ENCODE data around the gene ZDHHC3.

The ZDHHC3 gene, protein sequence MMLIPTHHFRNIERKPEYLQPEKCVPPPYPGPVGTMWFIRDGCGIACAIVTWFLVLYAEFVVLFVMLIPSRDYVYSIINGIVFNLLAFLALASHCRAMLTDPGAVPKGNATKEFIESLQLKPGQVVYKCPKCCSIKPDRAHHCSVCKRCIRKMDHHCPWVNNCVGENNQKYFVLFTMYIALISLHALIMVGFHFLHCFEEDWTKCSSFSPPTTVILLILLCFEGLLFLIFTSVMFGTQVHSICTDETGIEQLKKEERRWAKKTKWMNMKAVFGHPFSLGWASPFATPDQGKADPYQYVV

GRCh38 chr3:44976002-44976815, at the start of gene ZDHHC3, which contains the start of gene EXOSC7:
Gene ZDHHC3 (minus strand): TSS chr3:44976174. CDS start chr3:44959436, 16,738 bp downstream.
Gene EXOSC7 (plus strand): TSS chr3:44976244. CDS start chr3:44976278, 34 bp downstream.
- DNase-seq: peak; percentile 88

DNA sequence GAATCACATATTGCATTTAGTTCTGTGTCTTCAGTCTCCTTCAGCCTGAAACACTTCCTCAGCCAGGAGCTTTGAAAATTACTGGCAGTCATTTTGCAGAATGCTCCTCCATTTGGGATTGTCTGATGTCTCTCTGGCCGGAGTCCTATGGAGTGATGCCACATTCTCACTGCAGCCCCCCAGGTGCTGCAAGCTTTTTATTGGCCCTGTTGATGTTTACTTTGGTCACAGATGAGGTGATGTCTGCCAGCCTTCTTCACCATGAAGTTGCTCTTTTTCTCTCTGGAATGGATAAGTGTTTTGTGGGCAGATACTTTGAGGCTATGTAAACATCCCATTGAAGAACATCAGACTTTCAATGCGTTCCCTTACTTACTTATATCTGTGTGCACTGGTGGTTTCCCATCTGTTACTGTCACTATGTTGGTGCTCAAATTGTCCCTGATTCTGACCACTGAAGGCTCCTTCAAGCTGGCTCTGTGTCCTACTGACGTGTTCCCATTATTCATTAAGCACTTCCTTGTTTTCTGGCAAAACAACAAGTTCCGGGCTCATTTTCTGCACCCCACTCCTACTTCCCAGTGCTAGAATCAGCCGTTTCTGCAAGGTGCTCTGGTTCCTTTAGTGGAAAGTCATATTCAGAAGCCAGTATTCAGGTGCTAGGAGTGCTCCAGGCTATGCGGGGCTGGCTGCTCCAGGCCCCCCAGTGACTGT, 48.7 kb upstream of the ZDHHC3 start:
- DNase-seq: no peak

DNA sequence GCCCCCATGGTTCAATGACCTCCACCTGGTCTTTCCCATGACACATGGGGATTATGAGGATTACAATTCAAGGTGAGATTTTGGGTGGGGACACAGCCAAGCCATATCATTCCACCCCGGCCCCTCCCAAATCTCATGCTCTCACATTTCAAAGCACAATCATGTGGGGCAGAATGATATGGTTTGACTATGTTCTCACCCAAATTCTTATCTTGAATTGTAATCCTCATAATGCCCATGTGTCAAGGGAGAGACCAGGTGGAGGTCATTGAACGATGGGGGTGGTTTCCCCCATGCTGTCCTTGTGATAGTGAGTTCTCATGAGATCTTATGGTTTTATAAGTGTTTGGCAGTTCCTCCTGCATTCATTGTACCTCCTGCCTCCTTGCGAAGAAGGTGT, 47.7 kb upstream of the ZDHHC3 start:
- no peak for DNase-seq

DNA sequence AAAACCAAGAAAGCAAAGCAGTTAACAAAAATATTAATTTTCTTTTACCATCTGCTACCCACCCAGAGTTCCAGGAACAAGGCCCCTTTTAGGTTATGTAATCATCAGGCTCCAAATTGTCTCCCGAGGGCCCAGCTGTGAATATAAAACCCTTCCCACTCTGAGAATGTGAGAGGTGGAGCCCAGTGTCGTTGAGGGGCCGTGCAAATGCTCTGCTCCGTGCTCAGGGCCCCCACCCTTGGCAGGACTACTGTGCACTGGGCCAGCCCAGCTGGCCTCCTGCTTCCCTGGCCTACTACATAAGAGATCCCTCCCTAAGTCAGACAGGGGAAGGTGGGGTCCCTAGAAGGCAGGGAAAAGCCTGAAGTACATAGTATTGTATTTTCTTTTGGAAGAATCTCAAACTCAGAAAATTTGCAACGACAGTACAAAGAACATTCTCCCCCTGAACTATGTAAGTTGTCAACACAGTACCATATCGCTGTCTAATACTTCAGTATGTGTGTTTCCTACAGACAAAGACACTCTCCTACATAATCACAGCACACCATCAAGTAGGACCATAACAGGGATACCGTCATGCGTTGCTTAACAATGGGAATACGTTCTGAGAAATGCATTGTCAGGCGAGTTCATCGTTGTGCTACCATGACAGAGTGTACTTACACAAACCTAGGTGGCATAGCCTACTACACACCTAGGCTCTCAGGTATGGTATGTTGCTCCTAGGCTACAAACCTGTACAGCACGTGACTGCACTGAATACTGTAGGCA, 45.7 kb upstream of the ZDHHC3 start:
- DNase-seq: no peak

- DNase-seq: no peak
Measured at GRCh38 chr3:45020534-45020933, 44.6 kb upstream of the ZDHHC3 start.

- DNase-seq: no peak
Measured at GRCh38 chr3:45017821-45018220, 41.8 kb upstream of the ZDHHC3 start.

GRCh38 chr3:45016916-45017315, 40.9 kb upstream of the ZDHHC3 start:
- DNase-seq: no peak

- DNase-seq: no peak
Measured at GRCh38 chr3:45012577-45012976, 36.6 kb upstream of the ZDHHC3 start.

GRCh38 chr3:45011756-45012508, 36.0 kb upstream of the ZDHHC3 start:
- no peak for DNase-seq

DNA sequence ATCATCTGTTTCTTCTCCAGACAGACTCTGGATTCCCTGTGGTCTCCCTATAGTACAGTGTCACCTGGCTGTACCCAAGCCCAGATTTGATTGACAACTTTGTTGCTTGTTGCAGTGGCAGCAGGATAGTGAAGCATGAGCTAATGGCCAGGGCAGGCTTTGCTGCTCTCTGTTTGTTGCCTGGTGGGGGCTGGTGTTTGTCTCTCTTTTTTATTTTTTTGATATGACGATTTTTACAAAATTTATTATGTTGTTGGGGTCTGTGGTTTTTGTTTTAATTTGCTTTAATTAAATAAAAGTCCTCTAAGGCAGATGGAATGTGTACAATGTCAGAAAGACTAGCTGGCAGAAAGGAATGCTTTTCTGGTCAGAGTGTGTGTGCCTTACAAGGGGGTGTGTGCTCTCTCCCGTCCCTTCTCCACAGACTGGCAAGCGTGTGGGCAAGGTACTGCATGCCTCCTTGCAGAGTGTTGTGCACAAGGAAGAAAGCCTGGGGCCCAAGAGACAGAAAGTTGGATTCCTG, 34.9 kb upstream of the ZDHHC3 start:
- DNase-seq: no peak

DNA sequence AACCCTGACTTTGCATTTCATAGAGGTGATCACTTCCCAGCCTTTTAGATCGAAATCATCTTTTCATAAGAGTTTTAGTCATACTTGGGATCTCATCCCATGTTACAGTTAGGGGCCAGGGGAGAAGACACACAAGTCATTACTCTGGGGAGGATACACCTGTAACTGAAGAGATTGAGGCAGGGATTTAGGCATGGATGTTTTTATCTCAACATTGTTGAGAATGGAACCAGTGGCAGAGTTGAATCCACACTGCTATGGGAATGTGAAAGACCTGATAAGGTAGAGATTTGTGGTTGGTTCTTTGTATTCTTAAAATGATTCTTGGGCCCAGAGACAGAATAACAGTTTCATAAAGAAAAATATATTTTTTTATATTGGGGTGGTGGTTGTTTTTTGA, 33.9 kb upstream of the ZDHHC3 start:
- DNase-seq: no peak

DNA sequence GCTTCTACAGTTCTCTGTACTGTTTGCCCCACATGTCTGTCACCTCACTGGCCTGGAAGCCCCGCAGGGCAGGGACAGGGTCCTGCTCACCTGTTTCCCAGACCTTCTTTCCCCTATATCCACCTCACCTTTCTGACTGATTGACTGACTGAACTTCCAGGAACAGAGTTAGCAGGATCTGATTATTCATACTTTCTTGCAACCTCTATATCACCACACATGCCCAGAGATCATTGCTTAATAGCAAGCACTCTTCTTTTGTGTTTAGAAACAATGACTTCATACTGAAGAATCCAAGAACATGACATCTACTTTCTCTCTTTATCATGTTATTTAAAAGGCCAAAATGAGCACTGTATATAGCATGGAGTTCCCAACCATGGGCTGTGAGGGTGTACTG, 32.1 kb upstream of the ZDHHC3 start:
- DNase-seq: no peak

- no peak for DNase-seq
Measured at GRCh38 chr3:45007091-45007490, 31.1 kb upstream of the ZDHHC3 start.

- DNase-seq: no peak
Measured at GRCh38 chr3:45003859-45004258, 27.9 kb upstream of the ZDHHC3 start.

DNA sequence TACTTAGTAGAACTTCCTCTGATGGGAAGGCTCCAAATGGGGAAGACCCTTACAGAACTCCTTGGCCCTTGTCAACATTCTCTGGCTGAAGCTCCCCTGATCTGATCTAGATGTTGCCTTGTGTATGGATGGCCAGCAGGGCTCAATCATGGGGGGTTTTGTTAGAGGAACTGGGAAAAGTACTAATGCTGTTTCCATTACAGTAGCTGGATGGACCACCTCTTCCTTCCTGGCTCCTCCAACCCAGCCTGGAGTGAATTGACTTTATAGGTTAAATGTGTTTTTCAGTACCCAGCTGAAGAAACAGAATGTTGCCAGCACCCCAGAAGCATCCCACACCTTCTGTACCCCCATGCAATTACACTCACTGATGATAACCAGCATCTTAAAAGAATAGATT, 27.4 kb upstream of the ZDHHC3 start:
- DNase-seq: no peak

- DNase-seq: no peak
Measured at GRCh38 chr3:45002720-45003119, 26.7 kb upstream of the ZDHHC3 start.

- DNase-seq: no peak
Measured at GRCh38 chr3:45002139-45002660, 26.2 kb upstream of the ZDHHC3 start.

DNA sequence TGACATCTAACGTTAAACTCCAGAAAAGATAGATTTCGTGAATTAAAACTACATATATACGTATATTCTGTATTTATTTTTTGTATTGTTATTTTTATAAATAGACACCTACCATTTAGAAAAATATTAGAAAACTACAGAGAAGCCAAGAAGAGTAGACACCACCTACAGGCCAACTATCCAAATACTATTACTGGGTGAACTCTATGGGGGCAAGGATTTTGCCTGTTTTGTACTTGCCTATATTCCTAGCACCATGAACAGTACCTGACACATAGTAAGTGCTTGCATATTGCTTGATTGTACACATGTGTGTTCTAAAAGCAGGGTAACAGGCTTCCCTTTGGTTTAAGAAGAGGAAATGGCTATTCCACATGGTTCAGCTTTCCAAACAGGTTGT, 25.8 kb upstream of the ZDHHC3 start:
- DNase-seq: no peak

DNA sequence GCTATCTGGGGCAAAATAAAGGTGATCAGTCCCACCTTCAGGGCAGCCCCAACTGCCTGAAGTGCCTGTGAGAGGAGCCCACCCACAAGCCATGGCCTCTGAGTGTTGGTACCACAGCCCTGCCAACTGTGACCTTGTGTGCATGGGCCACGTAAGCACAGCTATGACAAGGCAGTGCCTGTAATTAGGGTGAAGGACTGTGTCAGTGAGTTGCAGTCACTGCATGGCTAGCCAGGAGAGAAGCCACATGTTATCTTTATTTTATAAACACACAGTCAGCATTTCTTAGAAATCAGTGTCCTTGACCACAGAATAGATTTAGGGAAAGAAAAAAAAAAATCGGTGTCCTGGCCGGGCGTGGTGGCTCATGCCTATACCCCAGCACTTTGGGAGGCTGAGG, 24.8 kb upstream of the ZDHHC3 start:
- no peak for DNase-seq

DNA sequence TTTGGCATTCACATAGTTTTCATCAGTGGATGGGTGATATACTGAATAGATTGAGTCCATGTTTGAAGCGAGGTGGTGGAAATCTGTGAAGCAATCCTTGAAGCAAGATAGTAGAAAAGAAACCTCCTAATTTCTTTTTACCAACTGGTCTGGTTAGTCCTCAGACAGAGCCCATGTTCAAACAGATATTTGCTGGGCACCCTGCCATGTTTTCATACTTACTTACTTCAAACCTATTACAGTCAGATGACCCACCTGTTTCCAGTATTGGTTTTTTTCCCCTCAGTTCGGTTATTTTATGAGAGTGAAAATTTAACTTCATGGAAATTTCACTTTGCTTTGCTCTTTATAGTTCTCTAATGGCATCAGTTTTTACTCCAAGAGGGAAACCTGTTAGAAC, 23.8 kb upstream of the ZDHHC3 start:
- DNase-seq: no peak

DNA sequence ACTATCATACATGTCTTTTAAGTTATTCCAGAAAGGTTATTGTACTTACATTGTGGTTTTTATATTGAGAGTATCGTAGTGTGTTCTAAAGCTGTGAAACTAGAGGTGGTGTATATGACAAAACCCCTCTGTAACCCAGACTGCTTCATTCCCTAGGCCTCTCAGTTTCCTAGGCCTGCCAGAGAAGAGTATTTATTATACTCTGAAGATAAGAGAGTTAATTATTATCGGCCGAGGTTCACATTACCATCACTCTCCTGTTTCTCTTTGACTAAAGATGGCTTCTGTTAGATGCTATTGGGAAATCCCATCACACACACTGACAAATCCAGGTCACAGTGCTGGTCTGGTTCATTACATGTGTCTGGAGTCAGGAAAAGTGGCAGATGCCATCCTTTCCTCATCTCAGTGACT, 20.6 kb upstream of the ZDHHC3 start:
- no peak for DNase-seq
